Cardiac muscle cell (in vitro differentiated cells and primary cell): ENCODE results near the gene MED12L. TPM values are rescaled to one million over a fixed set of nuclear protein-coding genes. Genes with fewer than 3 reads are reported as not detected.

ENCODE experiments used
- DNase-seq, 2 donors: peaks; one replicate each; pipeline versions ENCODE4 v3.0.0 to v3.0.0-alpha.2; 2010 to 2017; ENCODE audit warnings: low read depth in 1 of 2, low spot score in 1 of 2
- H3K27ac ChIP-seq: fragments of 200-600 bp; sonication (generic); 2 replicates; pipeline ENCODE4 v1.5.1; 2016
- H3K27me3 ChIP-seq: fragments of 200-600 bp; sonication (generic); 2 replicates; pipeline ENCODE4 v1.6.0; 2016; ENCODE audit warnings: control low read depth
- H3K36me3 ChIP-seq: fragments of 200-600 bp; sonication (generic); 2 replicates; pipeline ENCODE4 v1.5.1; 2016; ENCODE audit warnings: control low read depth
- H3K4me1 ChIP-seq: fragments of 200-600 bp; sonication (generic); 2 replicates; pipeline ENCODE4 v1.8.1; 2017; ENCODE audit warnings: low read depth, mild to moderate bottlenecking, mixed run types
- H3K4me3 ChIP-seq: fragments of 200-600 bp; sonication (generic); 2 replicates; pipeline ENCODE4 v1.5.1; 2016; ENCODE audit warnings: mild to moderate bottlenecking
- H3K9me3 ChIP-seq: fragments of 200-600 bp; sonication (generic); 2 replicates; pipeline ENCODE4 v1.5.1; 2017; ENCODE audit warnings: low read depth, mild to moderate bottlenecking, control low read depth
- polyA plus RNA-seq: library from polyadenylated mRNA; unstranded; fragments of >200 nt; fragmentation: Nextera tagmentation; extraction: Ambion mirVana; gene quantifications from 2 replicates; pipeline ENCODE4 v1.2.1, GENCODE V29; 2016
- total RNA-seq: library from RNA; depleted of rRNA; stranded (reverse); fragments of >200 nt; gene quantifications from 2 replicates; pipeline ENCODE4 v1.2.3, GENCODE V29; 2016
- TF ChIP-seq, protein P1 (sequence below): IDR thresholded peaks from 2 replicates; pipeline ENCODE4 v1.5.1; 2012; ENCODE audit warnings: low read depth, mild to moderate bottlenecking, low read length

Gene MED12L
- total and polyA plus RNA-seq, 2 experiments from 2014 or later = 1.9 to 6.9 TPM

- Histone ChIP-seq H3K27me3 (no peaks in the 10 kb centered on the region), H3K36me3 (no peaks in the 10 kb centered on the region), H3K27ac (no peak overlapping the region), H3K9me3 (no peaks in the 10 kb centered on the region), H3K4me3 (no peak overlapping the region), H3K4me1 (peaks cover 17% of the 10 kb centered on the region)
- no peak for DNase-seq
- TF ChIP-seq, protein P1, sequence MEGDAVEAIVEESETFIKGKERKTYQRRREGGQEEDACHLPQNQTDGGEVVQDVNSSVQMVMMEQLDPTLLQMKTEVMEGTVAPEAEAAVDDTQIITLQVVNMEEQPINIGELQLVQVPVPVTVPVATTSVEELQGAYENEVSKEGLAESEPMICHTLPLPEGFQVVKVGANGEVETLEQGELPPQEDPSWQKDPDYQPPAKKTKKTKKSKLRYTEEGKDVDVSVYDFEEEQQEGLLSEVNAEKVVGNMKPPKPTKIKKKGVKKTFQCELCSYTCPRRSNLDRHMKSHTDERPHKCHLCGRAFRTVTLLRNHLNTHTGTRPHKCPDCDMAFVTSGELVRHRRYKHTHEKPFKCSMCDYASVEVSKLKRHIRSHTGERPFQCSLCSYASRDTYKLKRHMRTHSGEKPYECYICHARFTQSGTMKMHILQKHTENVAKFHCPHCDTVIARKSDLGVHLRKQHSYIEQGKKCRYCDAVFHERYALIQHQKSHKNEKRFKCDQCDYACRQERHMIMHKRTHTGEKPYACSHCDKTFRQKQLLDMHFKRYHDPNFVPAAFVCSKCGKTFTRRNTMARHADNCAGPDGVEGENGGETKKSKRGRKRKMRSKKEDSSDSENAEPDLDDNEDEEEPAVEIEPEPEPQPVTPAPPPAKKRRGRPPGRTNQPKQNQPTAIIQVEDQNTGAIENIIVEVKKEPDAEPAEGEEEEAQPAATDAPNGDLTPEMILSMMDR = no peak
Observed at GRCh38 chr3:151183265-151183671, 97.8 kb downstream of the MED12L start.

DNA sequence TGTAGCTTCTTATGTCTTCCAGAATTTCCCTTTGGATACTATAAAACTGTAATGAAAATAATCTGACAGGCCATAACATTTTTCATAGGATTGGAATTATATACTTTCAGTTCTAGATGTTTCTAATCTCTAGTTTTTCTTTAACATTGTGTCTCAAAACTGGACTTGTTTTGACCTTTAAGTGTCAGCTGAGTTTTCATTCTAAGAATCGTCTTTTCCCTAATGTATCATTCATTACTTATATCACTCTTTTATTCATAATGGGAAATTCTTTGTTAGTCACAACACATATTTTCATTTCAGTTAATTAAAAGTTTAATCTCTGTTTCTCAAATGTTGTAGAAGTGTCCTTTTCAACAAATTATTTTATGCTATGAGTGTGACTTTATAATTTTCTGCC is 105.6 kb downstream of the MED12L start:
- Histone ChIP-seq H3K27me3 (no peaks in the 10 kb centered on the region), H3K36me3 (no peaks in the 10 kb centered on the region), H3K4me1 (no peaks in the 10 kb centered on the region), H3K4me3 (no peak overlapping the region), H3K27ac (no peak overlapping the region), H3K9me3 (no peaks in the 10 kb centered on the region)
- no peak for DNase-seq
- TF ChIP-seq, protein P1 = no peak

DNA sequence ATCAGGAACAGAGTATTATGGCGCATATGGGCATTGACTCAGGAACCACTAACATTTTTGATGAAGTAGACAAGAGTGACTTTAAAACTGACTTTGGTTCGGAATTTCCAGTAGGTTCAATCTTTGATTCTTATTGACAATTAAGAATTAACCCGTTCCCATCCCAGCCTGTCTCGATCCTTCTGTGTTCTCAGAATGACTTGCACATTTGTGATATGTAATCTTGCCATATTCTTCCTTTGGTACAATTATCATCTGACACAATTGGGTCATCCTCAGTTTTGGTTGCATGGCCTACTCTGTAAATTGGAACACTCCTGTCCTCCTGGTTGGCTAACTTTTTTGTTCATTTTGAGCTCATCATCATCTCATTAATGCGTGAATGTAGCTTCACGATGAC is 107.1 kb downstream of the MED12L start:
- Histone ChIP-seq H3K9me3 (no peaks in the 10 kb centered on the region), H3K27ac (no peak overlapping the region), H3K4me3 (no peak overlapping the region), H3K27me3 (no peaks in the 10 kb centered on the region), H3K4me1 (no peaks in the 10 kb centered on the region), H3K36me3 (no peaks in the 10 kb centered on the region)
- DNase-seq = no peak
- TF ChIP-seq, protein P1 = no peak

- TF ChIP-seq, protein P1 = no peak
Observed at GRCh38 chr3:151195826-151196225, 110.4 kb downstream of the MED12L start.

GRCh38 chr3:151196434-151196833 is 111.0 kb downstream of the MED12L start:
- H3K4me1 ChIP-seq = no peaks in the 10 kb centered on the region
- H3K9me3 ChIP-seq = no peaks in the 10 kb centered on the region
- no peaks in the 10 kb centered on the region for H3K27me3 ChIP-seq
- DNase-seq = no peak
- TF ChIP-seq, protein P1 = no peak
- H3K27ac ChIP-seq = no peak overlapping the region
- no peaks in the 10 kb centered on the region for H3K36me3 ChIP-seq
- H3K4me3 ChIP-seq = no peak overlapping the region

More at GRCh38 chr3:151195826-151196225, 110.4 kb downstream of the MED12L start:
- H3K9me3 ChIP-seq = no peaks in the 10 kb centered on the region
- no peak overlapping the region for H3K27ac ChIP-seq
- H3K27me3 ChIP-seq = no peaks in the 10 kb centered on the region
- no peak overlapping the region for H3K4me3 ChIP-seq
- no peaks in the 10 kb centered on the region for H3K36me3 ChIP-seq
- no peak for DNase-seq
- H3K4me1 ChIP-seq = no peaks in the 10 kb centered on the region

GRCh38 chr3:151197228-151197627 is 111.8 kb downstream of the MED12L start:
- Histone ChIP-seq H3K4me3 (no peak overlapping the region), H3K36me3 (no peaks in the 10 kb centered on the region), H3K9me3 (no peaks in the 10 kb centered on the region), H3K4me1 (no peaks in the 10 kb centered on the region), H3K27me3 (no peaks in the 10 kb centered on the region), H3K27ac (no peak overlapping the region)
- DNase-seq = no peak
- TF ChIP-seq, protein P1 = no peak
